ENCODE data around the gene MEGF6.

- TF ChIP-seq POLR2AphosphoS5 (IDR thresholded peaks at IDR 0.05; ENCODE audit: insufficient read depth, low read depth, low read length) (no peak), CTCF (IDR thresholded peaks at IDR 0.05; ENCODE audit: extremely low read depth in 1 of 2, insufficient read depth in 1 of 2, low read depth in 1 of 2, low read length in 2 of 2) (no peak), JUN (IDR thresholded peaks at IDR 0.05; ENCODE audit: borderline replicate concordance, insufficient read depth, insufficient read length, low read depth) (no peak), POLR2A (IDR thresholded peaks at IDR 0.05; ENCODE audit: low read depth, low read length) (no peak), MAX (IDR thresholded peaks at IDR 0.05; ENCODE audit: insufficient read depth, insufficient read length) (no peak), GATA2 (IDR thresholded peaks at IDR 0.05; ENCODE audit: insufficient read depth, insufficient read length, low read depth, low read length) (no peak), EZH2 (IDR thresholded peaks at IDR 0.05; ENCODE audit: borderline replicate concordance, low read depth, low read length, severe bottlenecking) (no peak), MYC (IDR thresholded peaks at IDR 0.05; ENCODE audit: low read depth, low read length) (no peak), FOS (IDR thresholded peaks at IDR 0.05; ENCODE audit: borderline replicate concordance, insufficient read depth, low read length) (no peak)
Observed at GRCh38 chr1:3558036-3558726, 53.1 kb downstream of the MEGF6 start.

All from endothelial cell of umbilical vein (primary cell).